HG03520 (cell line): Measurements from ENCODE around the gene MPIG6B.

ENCODE experiments used
- ATAC-seq: cut with Tn5 transposase; IDR thresholded peaks from one replicate; pipeline ENCODE4 v1.9.1; 2021; ENCODE audit warnings: mild to moderate bottlenecking, moderate library complexity; ENCODE audit not compliant: unreplicated experiment

Gene MPIG6B, protein sequence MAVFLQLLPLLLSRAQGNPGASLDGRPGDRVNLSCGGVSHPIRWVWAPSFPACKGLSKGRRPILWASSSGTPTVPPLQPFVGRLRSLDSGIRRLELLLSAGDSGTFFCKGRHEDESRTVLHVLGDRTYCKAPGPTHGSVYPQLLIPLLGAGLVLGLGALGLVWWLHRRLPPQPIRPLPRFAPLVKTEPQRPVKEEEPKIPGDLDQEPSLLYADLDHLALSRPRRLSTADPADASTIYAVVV

DNA sequence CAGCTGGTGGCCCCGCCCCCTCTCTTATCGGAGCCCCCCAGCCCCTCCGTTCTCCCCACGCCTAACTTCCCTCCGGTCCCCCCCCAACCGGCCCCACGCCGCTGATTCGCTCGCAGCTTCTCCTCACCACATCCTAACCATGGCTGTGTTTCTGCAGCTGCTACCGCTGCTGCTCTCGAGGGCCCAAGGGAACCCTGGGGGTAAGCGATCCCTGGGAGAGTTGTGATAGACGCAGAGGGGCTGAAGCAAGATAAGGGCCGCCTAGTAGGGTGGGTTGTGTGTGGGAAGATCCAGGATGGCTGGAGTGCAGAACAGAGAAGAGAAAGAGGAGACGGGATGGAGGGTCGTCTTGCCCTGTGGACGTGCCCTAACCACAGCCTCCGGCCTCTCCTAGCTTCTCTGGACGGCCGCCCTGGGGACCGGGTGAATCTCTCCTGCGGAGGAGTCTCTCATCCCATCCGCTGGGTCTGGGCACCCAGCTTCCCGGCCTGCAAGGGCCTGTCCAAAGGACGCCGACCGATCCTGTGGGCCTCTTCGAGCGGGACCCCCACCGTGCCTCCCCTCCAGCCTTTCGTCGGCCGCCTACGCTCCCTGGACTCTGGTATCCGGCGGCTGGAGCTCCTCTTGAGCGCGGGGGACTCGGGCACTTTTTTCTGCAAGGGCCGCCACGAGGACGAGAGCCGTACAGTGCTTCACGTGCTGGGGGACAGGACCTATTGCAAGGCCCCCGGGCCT lies at the start of gene MPIG6B:
Gene MPIG6B (plus strand): TSS at position 129 of the 735 bp plus-strand sequence. CDS start 11 bp downstream, at position 140.
- ATAC-seq = no peak

DNA sequence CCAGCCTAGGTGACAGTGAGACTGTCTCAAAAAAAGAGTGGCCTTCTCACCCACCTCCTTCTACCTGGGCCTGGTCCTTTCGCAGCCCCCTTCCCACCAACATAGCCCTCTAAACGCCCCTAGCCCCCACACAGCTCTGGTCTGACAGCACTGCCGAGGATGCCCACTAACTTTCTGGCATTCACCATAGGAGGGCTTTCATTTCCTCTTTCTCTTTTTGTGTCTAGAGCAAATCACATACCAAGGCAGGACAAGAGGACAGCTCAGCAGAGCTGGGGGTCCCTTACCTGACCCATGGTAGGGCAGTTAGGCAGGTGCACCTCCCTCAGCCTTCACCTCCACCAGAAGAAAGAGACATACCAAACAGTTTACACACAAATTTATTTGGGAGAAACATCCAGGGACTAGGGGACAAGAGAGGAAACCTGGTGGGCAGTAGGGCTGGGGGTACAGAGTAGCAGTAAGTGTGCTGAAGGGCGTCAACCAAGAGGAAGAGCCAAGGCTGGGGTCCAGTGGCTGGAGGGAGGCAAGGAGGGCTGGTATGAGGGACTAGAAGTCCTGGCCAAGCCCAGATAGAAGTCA lies 46.8 kb upstream of the MPIG6B start:
- no peak for ATAC-seq

DNA sequence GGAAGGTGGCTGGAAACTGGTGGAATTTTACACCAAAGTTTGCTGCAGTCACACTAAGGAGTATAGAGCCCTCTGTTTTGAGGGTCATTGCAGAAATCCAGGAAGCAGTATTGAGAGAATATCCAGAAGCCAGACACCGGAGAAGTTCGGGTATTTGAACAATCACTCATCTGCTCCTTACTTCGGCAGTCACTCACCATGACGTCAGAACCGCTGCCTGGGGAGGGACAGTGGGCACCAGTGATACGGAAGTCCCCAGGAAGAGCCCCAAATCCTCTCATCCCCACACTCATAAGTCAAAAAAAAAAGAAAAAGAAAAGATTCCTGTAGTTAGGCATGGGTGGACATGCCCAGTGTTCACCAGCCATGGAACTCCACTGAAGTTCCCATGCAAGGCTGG lies 46.3 kb upstream of the MPIG6B start:
- no peak for ATAC-seq

DNA sequence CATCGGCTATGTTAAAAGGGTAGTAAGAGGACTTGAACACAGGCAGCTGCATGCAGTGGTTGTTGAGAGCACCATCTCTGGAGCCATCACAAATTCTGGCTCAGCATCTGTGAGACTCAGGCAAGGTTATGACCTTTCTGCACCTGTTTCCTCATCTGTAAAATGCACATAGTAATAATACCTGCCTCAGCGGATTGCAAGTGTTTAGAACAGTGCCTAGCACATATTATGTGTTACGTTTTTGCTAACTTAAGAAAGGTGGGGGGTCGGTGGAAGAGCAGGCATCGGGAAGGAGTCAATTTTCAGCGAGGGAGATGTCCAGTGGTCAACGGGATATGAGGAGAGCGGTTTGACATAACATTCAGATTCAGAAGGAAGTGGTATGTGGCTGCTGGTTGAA lies 45.2 kb upstream of the MPIG6B start:
- ATAC-seq = no peak

DNA sequence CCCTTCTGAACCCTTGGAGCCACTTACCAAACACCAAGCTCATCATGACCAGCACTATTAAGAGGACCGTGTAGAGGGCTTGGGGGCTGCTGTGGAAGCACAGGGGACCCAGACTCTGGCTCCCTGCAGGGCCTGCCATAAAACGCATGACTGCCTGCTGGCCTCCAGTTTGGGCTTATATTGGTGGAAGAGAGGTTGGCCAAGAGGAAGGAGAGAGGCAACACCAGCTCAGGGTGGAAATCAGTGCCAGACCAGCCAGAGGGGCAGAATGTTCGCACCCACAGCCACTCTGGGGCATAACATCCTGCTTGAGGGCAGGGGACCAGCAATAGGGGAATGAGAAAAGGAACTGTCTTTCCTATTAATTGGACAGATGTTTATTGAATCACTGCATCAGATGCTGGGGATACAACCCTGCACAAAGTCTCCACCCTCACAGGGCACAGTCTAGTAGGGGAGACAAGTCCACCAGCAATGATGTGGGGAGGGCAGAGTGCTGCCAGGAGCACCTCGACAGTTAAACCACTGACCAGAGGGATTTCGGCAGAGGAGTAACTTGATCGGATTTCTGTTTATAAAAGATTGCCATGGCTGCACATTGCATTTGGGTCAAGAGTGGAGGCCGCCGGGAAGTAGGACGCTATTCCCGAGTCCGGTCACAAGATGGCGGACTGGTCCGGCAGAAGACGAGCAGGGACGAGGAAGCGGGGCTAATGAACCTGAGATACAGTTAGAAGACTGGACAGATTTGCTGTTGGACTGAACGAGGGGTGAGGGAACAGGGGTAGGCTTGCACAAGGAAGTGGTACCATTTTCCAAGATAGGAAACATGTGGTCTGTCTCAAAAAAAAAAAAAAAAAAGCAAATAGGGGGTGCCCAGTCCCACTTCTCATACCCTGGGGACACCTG lies 42.7 kb upstream of the MPIG6B start, which contains the start of gene LY6G5C:
Gene LY6G5C (minus strand): TSS at position 842 of the 909 bp plus-strand sequence. CDS start 694 bp downstream, at position 148.
- no peak for ATAC-seq

DNA sequence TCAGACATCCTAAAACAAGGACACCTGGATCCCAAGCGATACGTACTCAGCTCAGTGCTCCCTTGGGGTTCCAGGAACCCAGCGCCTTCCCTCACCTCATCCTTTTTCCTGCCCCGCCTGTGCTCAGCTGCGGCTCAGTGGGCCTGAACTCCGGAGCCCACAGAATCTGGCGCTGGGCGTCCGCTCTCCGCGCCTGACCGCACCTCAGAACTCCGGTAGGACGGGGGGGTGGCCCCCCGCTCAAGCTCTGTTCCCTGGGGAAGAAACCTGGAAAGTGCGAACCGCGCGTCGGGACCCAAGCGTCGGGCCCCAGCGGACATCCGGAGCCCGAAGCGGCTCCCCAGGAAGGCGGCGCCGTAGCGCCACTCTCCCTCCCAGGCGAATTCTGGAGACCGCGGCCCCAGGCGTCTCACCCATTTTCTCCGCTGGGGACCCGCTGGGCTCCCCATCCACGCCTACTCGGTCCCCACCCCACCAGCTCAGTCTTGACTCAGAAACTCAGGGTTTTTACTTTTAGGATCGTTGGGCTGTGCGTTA lies 42.0 kb upstream of the MPIG6B start:
- no peak for ATAC-seq

DNA sequence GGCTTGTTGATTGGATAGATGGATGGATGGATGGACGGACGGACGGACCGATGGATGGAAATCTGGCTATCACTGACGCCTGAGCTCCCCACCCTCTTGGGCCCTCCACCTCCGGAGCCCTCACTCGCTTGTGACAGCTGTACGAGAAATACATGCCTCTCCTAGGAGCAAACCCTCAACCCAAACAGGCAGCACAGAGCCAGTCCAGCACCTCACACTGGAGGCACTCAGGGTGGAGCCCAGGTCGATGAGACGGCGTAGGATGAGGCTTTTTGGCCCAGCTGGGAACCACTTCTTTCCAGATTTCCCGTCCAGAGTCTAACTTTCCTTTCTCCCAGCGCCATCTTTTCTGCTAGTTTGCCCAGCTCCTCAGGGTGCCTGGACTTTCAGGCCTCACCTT lies 39.6 kb upstream of the MPIG6B start:
- no peak for ATAC-seq

DNA sequence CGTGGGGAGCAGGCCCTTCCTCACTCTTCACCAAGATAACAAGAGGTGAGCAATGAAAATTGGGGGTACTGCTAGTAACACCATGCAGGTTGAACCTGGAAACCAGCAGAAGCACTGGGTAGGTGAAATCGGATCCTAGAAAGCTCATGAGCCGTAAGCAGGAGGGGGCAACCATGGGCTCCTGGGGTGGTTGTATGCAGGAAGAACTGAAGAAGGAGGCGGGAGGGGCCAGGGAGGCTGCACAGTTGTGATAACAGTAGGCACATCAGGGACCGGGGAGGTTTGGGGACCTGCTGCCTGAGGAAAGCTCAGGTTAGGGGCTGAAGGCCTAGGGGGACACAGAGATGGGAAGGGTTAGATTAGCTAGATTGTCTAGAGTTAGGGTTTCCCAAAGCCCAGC lies 36.7 kb upstream of the MPIG6B start:
- ATAC-seq = no peak

DNA sequence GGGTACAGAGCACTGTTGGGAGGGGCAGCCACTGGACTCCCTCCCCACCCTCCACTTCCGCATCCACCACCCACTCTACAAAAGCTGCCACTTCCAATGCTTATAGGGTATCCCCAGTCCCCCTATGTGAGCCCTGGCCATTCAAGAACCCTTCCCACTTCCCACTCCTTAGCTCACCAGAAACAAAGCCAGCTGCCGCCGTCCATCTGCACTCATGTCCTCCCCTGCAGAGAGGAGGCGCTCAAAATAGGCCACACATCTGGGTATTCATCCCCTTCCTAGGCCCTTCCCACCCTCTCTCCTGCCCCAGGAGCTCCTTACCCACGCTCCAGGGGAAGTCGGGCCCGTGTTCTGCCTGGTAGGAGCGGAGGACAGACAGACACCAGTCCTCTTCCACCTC lies 35.9 kb upstream of the MPIG6B start:
- ATAC-seq = no peak

DNA sequence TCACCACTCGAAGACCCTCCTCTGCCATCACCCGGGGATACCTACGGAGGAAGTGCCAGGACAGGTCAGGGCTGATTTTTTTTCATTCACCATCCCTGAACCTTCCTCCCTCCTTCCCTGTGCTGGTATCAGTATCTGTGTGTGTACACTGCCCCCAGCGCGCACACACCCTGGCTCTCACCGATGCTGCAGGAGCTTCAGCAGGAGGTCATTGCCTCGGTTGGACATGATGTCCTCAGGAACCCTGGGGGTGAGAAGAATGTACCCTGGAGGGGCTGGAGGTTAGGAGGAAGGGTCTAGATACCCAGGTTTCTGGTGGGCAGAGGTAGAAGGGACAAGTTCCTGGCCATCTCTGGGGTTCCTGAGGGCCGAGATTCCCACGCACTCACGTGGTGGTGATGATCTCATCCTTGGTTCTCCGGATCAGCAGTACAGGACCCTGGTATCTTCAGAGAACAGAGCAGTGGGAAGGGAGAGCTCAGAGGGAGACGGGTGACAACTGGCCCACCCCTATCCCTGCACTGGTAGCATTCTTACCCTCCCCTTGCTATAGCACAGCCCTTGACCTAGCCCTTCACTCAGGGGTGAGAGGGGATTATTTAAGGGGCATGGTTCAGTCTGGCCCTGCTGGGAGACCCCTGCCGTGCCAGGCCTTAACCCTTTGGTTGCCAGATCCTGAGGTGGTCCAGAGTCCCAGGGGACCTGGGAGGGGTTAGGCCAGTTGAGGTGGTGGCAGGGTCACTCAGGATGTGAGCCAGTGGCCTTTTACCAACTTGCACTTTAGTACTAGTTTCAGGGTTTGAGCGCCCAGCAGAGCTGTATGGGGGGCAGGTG lies 35.1 kb upstream of the MPIG6B start:
- ATAC-seq = no peak

DNA sequence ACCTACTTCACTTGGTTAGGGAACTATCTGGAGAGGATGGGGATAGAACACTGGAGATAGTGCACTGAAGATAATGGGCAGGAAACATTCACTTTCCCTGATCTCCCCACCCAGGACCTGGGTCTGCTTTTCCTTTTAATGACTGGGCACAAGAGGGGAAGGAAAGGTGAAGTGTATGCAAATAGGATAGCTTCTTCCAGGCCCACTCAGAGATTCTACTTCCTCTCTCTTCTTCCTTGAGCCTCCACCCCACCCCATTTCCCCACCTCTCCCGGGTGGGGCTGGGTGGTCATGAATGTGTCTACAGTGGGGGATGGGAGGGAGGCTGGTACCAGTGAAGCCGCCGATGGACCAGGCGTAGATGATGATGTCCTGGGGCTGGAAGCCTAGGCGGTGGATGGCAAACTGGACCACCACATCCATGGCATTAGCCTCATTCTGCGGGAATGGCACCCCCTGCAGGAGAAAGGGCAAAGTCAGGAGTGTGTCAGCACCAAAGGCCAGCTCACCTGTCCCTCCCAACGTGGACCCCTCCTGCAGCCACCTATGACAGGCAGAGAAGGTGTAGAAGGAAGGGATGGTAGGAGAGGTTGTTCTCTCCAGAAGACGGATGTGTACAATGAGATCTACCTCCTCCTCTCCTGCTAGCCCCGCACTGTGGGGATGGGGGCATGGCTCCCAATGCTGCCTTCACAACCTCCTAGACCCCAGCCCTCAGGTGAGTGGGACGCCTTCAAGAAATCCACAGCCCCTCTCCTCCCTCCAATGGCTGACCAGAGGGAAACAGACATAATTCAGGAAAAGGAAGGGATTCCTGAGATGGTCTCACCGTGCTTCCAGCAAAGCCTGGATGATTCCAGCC lies 33.7 kb upstream of the MPIG6B start:
- ATAC-seq = no peak

DNA sequence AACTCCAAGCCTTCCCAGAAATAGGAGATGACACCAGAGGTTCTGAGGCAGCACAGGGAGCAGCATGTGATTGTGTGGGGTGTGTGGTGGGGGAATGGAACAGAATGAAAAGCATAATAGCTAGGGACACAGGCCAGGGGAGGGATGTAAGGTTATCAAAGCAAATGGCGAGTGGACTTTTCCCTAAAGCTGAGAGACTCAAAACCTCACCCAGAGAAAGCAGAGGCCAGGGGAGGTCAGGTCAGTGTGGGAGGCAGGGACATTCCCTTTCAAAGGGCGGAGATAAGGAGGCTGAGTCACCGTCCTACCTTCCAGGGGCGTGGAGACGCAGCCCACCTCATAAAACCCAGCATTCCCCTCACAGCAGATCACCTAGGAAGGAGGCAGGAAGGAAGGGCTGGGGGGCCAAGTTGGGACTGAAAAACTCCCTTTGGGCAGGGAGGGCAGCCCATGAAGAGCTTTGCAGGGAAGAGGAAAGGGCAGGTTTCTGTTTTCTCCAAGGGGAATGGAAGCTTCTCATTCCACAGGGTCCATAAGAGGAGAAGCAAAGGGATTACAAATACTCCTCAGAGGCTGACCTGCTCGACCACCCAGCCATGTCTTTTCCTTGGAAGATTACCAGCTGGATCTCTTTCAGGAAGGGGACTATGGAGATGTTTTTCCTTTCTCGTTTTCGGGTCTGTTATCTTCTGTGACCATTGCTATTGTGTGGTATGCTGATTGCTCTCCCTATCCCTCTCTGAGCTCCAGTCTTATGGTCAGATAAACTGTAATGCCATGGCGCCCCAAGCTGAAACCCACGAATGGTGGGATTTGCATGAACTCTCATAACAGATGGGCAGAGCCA lies 32.7 kb upstream of the MPIG6B start:
- no peak for ATAC-seq

DNA sequence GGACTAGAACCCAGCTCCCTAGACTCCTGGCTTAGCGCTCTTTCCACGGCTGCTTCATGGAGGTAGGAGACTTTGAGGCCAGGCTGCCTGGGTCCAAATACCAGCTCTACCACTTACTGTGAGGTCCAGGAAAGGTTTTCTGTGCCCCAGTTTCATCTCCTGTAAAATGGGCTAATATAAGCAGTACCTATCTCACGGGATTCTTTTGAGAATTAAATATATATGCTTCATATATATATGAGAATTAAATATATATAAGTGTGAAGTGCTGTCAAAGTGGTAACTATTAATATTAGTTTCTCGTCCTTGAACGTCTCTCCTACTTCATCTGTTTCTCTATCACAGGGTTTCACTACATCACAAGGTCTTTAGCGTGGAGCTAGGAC lies 32.1 kb upstream of the MPIG6B start:
- ATAC-seq = no peak

DNA sequence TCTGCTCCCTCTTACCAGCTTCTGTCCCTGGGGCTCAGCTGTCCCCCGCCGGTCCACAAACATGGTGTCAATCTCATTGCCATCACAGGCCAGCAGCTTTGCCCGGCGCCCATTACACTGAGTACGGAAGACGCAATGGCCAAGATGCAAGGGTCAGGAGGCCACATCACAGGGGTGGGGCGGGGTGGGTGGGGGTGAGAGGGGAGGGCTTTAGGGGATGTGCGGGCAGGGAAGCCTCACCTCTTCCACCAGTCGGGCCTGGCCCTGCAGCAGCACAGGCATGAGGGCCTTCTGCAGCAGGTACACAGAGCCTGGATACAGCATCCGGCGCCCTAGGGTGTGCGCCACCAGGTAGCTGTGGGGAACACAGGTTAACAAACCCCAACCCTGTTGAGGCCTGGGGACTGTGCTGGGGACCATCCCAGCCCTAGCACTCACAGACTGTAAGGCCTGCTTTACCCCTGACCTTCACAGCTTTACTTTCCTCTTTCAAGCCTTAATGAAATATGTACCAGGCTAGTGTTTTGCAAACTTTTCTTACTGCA lies 31.5 kb upstream of the MPIG6B start:
- no peak for ATAC-seq

DNA sequence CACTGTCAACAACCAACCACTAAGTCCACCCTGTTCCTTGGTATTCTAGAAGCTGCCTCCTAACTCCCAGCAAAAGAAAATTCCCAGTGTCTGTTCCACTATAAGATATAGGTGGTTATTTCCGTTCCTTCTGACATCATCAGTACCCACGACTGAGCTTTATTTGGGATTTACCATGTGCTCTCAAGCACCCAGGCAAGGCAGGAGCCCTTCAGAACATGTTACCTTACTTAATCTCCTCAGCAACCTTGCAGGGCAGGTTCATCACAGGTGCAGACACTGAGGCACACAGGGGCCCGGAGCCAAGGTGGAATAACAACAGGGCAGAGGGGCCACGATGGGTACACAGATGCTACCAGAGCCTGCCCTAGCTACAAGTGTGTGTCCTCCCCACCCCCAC lies 30.8 kb upstream of the MPIG6B start:
- ATAC-seq = no peak

DNA sequence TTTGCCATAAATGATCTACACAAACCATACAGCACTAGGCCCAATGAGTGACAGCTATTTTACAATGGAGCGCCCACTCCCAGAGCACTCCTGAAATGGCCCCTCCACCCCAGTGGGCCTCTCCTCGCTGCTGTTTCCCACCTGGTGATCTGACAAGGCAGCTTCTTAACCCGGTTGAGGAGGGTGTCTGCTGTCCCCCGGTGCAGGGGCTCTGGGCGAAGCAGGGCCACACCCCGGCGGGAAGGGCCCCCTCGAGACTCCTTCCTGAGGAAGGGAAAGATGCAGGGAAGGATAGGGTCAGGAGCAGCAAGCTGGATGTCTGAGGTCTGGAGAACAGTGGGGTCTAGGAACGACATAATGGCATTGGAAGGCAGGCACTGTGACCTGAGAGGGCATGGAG lies 30.3 kb upstream of the MPIG6B start:
- no peak for ATAC-seq

DNA sequence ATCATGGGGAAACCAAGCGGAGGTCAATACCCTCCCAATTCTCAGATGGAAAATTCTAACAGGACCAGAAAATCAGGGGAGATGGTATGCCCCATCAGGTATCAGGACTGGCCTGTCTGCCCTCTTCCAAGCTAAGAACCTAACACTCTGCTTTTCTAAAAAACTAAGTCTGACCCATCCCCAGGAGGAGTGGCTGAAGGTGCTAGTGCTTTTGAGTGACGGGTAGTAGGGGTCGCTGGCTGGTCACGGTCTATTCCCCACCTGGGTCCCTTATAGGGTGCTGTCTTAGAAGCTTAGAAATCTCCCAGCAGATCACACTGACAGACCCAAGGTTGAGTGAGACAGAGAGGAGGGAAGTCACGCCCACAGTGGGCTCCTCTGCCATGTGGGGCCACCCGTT lies 29.6 kb upstream of the MPIG6B start:
- no peak for ATAC-seq

DNA sequence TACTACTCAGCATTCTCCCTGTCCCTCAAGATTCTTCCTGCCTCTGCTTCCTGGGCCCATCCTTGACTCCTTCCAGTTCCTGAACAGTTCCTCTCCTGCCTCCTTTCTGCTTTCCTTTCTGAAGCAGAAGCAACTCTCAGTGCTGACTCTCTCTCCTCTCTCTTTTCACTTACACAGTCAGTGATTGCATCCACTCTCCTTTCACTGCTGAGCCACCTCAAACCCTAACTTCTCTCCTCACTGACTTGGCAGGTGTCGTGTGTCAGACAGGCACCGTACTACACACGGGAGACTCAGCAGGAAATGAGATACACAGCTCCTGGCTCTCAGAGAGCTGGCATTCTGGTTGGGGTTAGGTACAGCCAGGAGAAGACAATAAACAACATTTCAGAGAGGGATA lies 25.6 kb upstream of the MPIG6B start:
- ATAC-seq = no peak
